ENCODE data around the gene ADGRD2. TPM values are rescaled to one million over a fixed set of nuclear protein-coding genes. Genes with fewer than 3 reads are reported as not detected.

ADGRD2 gene
- total and polyA plus RNA-seq, 2 of the 13 experiments (the other 11 are each of a cell fraction or from before 2014, with no cell fraction given): not detected

GRCh38 chr9:124520206-124520596 lies 70.0 kb downstream of the ADGRD2 start:
- H3K9me3 ChIP-seq (ENCODE audit: low read length): no peaks in the 10 kb centered on the region
- CTCF ChIA-PET (ENCODE audit: low intra/inter-chr PET ratio, low total read pairs): no interaction called here
- WGBS (ENCODE audit: low lambda C conversion rate): 0% methylated on average over 7 of the region's 7 CpGs
- H4K20me1 ChIP-seq (ENCODE audit: insufficient read depth, low read length): no peaks in the 10 kb centered on the region
- intact Hi-C loops (cut with micrococcal nuclease; ENCODE audit: unreplicated experiment): loop anchor here (1.0 kb wide), 1 partner anchor 8 kb away; no protein-coding TSS in a partner anchor
- peak overlapping the region; percentile 75 for H3K9ac ChIP-seq (ENCODE audit: insufficient read depth, low read depth, low read length)
- peaks cover 2 to 15% of the 10 kb centered on the region in 2 experiments; a peak in 4 of 5 replicates for H3K36me3 ChIP-seq (replicated peaks in 1 of 2; ENCODE audit: control insufficient read depth in 1 of 2, insufficient read depth in 2 of 2, low read length in 2 of 2)
- H3K4me3 ChIP-seq (replicated peaks in 1 of 3; ENCODE audit: insufficient read depth in 1 of 3, low read depth in 2 of 3, low read length in 3 of 3): peak overlapping the region in 1 of 3 experiments; percentile 38; a peak in 2 of 6 replicates
- H3K79me2 ChIP-seq (ENCODE audit: insufficient read depth, low read length): no peaks in the 10 kb centered on the region
- in situ Hi-C loops (cut with HindIII; ENCODE audit: extremely low pct_ligation_motif_present, low pct_unique_long_range_greater_than_20kb): no loop called here
- POLR2A ChIA-PET: interaction anchor here (0.9 to 3.6 kb wide), 6 partner anchors 8 to 47 kb away, joined by 3 to 21 read pairs (median 6); no protein-coding TSS in a partner anchor
- peak overlapping the region; percentile 99 for H3K27ac ChIP-seq (ENCODE audit: extremely low read length, insufficient read depth, low read length)
- FAIRE-seq (peak; percentile 100), ATAC-seq (peak; percentile 95), DNase-seq (ENCODE audit: low spot score) (peak; percentile 93)
- H3K27me3 ChIP-seq (ENCODE audit: control insufficient read depth in 1 of 2, insufficient read depth in 2 of 2, low read length in 2 of 2): no peaks in the 10 kb centered on the region
- peaks cover 42% of the 10 kb centered on the region for H3K4me1 ChIP-seq (ENCODE audit: insufficient read depth, low read length)
- peak overlapping the region; percentile 82 for H3K4me2 ChIP-seq (ENCODE audit: low read depth, low read length)
- H2AFZ ChIP-seq (ENCODE audit: low read length): no peak overlapping the region
- BruUV-seq (replicated peaks): no TSS peak
- TF ChIP-seq SSRP1 (CRISPR knock-in tag; IDR thresholded peaks at IDR 0.05) (0 out of 2 replicates have a peak, but pooled peaks have one; percentile 51), PHF21A (CRISPR knock-in tag; IDR thresholded peaks at IDR 0.05) (peak; percentile 70), CENPT (CRISPR knock-in tag; IDR thresholded peaks at IDR 0.05; ENCODE audit: low read depth) (no peak), THAP11 (CRISPR knock-in tag; IDR thresholded peaks at IDR 0.05) (peak; percentile 63; the same call in 1 of the 2 replicates), XRCC5 (optimal IDR thresholded peaks at IDR 0.05; ENCODE audit: low read length) (peak; percentile 72), MEF2D (CRISPR knock-in tag; IDR thresholded peaks at IDR 0.05) (no peak), SALL1 (CRISPR knock-in tag; IDR thresholded peaks at IDR 0.05) (peak; percentile 73), ZFAT (CRISPR knock-in tag; conservative IDR thresholded peaks at IDR 0.05) (peak; percentile 98), MAFK (conservative IDR thresholded peaks at IDR 0.05 in 1 of 2, IDR thresholded peaks at IDR 0.05 in 1 of 2; ENCODE audit: low read length in 2 of 2) (0 out of 4 replicates have a peak, but pooled peaks of 1 of the 2 experiments have one; percentile 3), NFE2L1 (CRISPR knock-in tag; IDR thresholded peaks at IDR 0.05; ENCODE audit: borderline replicate concordance) (no peak), CREB1 (IDR thresholded peaks at IDR 0.05) (peak; percentile 76), CREB1 (CRISPR knock-in tag; IDR thresholded peaks at IDR 0.05) (peak; percentile 89), RAD21 (CRISPR knock-in tag; IDR thresholded peaks at IDR 0.05) (peak; percentile 23; the same call in 1 of the 2 replicates), ZNF646 (CRISPR knock-in tag; IDR thresholded peaks at IDR 0.05) (peak; percentile 39; the same call in 1 of the 2 replicates), ELF3 (CRISPR knock-in tag; IDR thresholded peaks at IDR 0.05) (peak; percentile 60; the same call in 1 of the 2 replicates), SP5 (CRISPR knock-in tag; IDR thresholded peaks at IDR 0.05; ENCODE audit: borderline replicate concordance, low read depth) (0 out of 2 replicates have a peak, but pooled peaks have one; percentile 32), ZNF792 (CRISPR knock-in tag; IDR thresholded peaks at IDR 0.05) (peak; percentile 62; the same call in 1 of the 2 replicates), SRF (IDR thresholded peaks at IDR 0.05; ENCODE audit: low read depth, low read length) (peak; percentile 46; the same call in 1 of the 2 replicates), KDM6A (CRISPR knock-in tag; IDR thresholded peaks at IDR 0.05; ENCODE audit: low read depth) (0 out of 2 replicates have a peak, but pooled peaks have one; percentile 54), ZNF44 (CRISPR knock-in tag; IDR thresholded peaks at IDR 0.05) (no peak), PPARG (CRISPR knock-in tag; conservative IDR thresholded peaks at IDR 0.05) (peak; percentile 99)

Measured in HepG2 (cell line).